ENCODE data around the gene CYTH1. TPM values are rescaled to one million over a fixed set of nuclear protein-coding genes. Genes with fewer than 3 reads are reported as not detected.

Gene CYTH1
- total RNA-seq, 2 experiments from 2014 or later, result 521 to 525 TPM

DNA sequence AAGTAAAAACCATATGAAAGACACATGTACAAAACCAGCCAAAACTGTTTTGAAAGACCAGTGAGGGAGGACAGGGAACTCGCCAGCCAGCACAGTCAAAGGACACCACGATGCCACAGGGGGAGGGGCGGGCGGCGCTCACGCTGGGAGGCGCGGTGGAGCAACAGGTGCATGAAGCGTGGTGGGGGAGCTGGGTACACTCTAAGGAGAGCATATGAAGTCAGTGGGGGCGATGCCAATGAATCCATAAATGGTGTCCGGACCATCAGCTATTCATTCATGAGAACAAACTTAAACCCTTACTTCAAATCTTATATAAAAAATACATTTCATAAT, 103.9 kb downstream of the CYTH1 start:
- Histone ChIP-seq H3K27ac (ENCODE audit: low read depth in 1 of 2, low read length in 2 of 2) (no peak overlapping the region), H3K4me1 (ENCODE audit: insufficient read depth, low read length) (peaks cover 4% of the 10 kb centered on the region), H3K9me3 (ENCODE audit: control insufficient read depth in 1 of 2, insufficient read depth in 1 of 2, low read length in 2 of 2) (no peaks in the 10 kb centered on the region), H3K27me3 (ENCODE audit: control insufficient read depth in 1 of 2, insufficient read depth in 2 of 2, low read length in 2 of 2) (no peaks in the 10 kb centered on the region), H3K4me3 (ENCODE audit: low read length) (no peak overlapping the region), H3K36me3 (ENCODE audit: insufficient read depth, low read length) (peaks cover 100% of the 10 kb centered on the region)
- Mint-ChIP-seq H3K27me3 (no peaks in the 10 kb centered on the region), H3K36me3 (ENCODE audit: low read depth) (peaks cover 100% of the 10 kb centered on the region), H3K4me3 (peak overlapping the region; percentile 3), H3K4me1 (ENCODE audit: low read depth) (peaks cover 9% of the 10 kb centered on the region), H3K9me3 (no peaks in the 10 kb centered on the region), H3K27ac (peak overlapping the region; percentile 40)
- DNase-seq (peak in 1 of 14 experiments; percentile 25), ATAC-seq (ENCODE audit: poor library complexity) (no peak)
- ChIA-PET CTCF (interaction anchor here (1.1 kb wide), 1 partner anchor 31 kb away, joined by 3 read pairs; no protein-coding TSS in a partner anchor), POLR2A (interaction anchor here (0.6 kb wide), 1 partner anchor 11 kb away, joined by 3 read pairs; no protein-coding TSS in a partner anchor)
- TF ChIP-seq, protein P1, sequence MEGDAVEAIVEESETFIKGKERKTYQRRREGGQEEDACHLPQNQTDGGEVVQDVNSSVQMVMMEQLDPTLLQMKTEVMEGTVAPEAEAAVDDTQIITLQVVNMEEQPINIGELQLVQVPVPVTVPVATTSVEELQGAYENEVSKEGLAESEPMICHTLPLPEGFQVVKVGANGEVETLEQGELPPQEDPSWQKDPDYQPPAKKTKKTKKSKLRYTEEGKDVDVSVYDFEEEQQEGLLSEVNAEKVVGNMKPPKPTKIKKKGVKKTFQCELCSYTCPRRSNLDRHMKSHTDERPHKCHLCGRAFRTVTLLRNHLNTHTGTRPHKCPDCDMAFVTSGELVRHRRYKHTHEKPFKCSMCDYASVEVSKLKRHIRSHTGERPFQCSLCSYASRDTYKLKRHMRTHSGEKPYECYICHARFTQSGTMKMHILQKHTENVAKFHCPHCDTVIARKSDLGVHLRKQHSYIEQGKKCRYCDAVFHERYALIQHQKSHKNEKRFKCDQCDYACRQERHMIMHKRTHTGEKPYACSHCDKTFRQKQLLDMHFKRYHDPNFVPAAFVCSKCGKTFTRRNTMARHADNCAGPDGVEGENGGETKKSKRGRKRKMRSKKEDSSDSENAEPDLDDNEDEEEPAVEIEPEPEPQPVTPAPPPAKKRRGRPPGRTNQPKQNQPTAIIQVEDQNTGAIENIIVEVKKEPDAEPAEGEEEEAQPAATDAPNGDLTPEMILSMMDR (IDR thresholded peaks at IDR 0.05), result no peak
- intact Hi-C loops (cut with DNase I, micrococcal nuclease), result no loop called here

DNA sequence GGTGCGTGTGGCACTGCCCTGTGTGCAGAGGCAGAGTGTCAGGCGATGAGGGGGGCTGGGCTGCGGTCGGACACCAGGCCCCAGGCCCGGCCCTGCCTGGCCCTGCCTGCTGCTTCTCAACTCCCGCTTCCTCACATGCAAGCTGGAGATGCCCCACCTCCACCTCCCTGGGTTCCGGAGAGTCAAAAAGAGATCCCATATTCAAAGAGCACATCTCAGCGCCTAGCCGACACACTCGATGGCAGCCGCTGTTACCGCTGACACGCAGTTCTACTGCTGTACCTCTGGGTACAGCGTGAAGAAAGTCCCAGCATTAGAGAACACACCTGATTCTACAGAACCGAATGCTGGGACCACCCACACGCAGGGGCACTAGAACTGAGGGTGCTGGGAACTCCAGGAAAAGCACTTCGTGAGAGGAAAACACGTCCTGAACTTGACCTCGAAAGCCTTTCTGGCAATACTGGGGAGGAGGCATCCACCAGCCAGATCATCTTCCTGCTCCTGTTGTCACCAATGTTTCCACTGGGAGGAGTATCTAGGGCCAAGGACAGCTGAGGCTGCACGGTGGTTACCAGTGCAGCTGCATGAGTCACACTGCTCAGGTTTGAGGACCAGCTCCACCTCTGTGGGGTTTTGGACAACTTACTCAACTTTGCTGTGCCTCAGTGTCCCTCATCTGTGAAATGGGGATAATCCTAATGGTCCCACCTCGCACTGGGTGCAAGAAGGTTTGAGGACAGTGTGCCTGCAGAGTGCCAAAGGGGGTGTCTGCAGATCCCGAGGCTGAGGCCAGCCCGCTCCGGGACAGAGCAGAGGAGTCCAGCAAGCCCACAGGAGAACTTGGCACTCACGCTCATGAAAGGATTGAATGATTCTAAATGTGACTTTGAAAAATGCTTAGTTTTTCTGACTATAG, 104.5 kb downstream of the CYTH1 start:
- no peak overlapping the region for H3K4me3 ChIP-seq (ENCODE audit: low read length)
- intact Hi-C loops (cut with DNase I, micrococcal nuclease), result no loop called here
- ChIA-PET POLR2A (interaction anchor here (2.0 kb wide), 1 partner anchor 12 kb away, joined by 7 read pairs; no protein-coding TSS in a partner anchor), CTCF (interaction anchor here (0.6 to 1.1 kb wide), 2 partner anchors 31 to 45 kb away, joined by 3 read pairs; no protein-coding TSS in a partner anchor)
- H3K27me3 ChIP-seq (ENCODE audit: control insufficient read depth in 1 of 2, insufficient read depth in 2 of 2, low read length in 2 of 2), result no peaks in the 10 kb centered on the region
- peak overlapping the region; percentile 40 for H3K27ac Mint-ChIP-seq
- no peaks in the 10 kb centered on the region for H3K9me3 Mint-ChIP-seq
- peaks cover 100% of the 10 kb centered on the region for H3K36me3 Mint-ChIP-seq (ENCODE audit: low read depth)
- peak in 1 of 14 experiments; percentile 32 for DNase-seq
- no peak overlapping the region for H3K27ac ChIP-seq (ENCODE audit: low read depth in 1 of 2, low read length in 2 of 2)
- TF ChIP-seq, protein P1 (IDR thresholded peaks at IDR 0.05), result no peak
- no peaks in the 10 kb centered on the region for H3K9me3 ChIP-seq (ENCODE audit: control insufficient read depth in 1 of 2, insufficient read depth in 1 of 2, low read length in 2 of 2)
- no peak for ATAC-seq (ENCODE audit: poor library complexity)
- H3K27me3 Mint-ChIP-seq, result no peaks in the 10 kb centered on the region
- H3K36me3 ChIP-seq (ENCODE audit: insufficient read depth, low read length), result peaks cover 100% of the 10 kb centered on the region
- peak overlapping the region; percentile 20 for H3K4me3 Mint-ChIP-seq
- H3K4me1 Mint-ChIP-seq (ENCODE audit: low read depth), result peaks cover 10% of the 10 kb centered on the region
- H3K4me1 ChIP-seq (ENCODE audit: insufficient read depth, low read length), result peaks cover 4% of the 10 kb centered on the region

DNA sequence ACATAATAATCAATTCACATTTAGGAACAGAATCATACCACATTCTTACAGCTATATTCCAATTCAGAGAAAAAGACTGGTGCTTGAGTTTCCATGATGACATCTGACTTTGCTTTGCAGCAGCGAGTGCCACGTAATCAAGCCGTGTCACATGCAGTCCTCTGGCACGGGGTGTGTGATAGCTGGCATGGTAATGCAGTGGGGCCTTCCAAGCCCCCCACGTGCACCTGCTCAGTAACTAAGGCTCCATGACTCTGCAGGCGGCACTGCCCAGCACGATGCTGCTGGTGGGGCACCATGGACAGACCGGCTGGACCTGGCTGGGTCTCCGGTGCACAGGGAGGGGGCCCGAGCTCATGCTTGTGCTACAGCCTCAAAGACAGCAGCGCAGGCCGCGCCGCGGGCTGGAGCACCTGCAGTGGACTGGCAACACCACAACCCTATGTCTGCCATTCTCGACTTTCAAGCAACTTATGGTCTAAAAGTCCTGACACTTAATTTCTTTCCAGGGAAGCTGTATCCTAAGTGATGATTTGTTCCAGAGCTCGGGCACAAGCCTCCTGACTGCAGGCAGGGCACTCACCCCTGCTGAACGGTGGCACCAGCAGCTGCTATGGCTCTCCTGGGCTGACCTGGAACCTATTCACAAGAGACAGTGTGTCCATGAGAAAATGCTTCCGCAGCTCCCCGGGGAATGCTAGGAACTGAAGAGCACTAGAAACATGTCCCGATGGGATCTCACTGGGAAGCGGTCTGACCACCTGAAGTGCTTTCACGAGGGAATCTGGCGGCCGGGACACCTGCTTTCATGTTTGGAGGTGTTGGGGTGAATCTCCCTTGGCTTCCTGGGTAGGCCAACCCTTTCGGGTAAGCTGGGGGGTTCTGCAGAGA, 105.4 kb downstream of the CYTH1 start:
- H3K9me3 Mint-ChIP-seq, result no peaks in the 10 kb centered on the region
- peak overlapping the region; percentile 73 for H3K27ac Mint-ChIP-seq
- Histone ChIP-seq H3K27ac (ENCODE audit: low read depth in 1 of 2, low read length in 2 of 2) (no peak overlapping the region), H3K36me3 (ENCODE audit: insufficient read depth, low read length) (peaks cover 94% of the 10 kb centered on the region), H3K4me1 (ENCODE audit: insufficient read depth, low read length) (no peaks in the 10 kb centered on the region), H3K4me3 (ENCODE audit: low read length) (no peak overlapping the region), H3K9me3 (ENCODE audit: control insufficient read depth in 1 of 2, insufficient read depth in 1 of 2, low read length in 2 of 2) (no peaks in the 10 kb centered on the region), H3K27me3 (ENCODE audit: control insufficient read depth in 1 of 2, insufficient read depth in 2 of 2, low read length in 2 of 2) (no peaks in the 10 kb centered on the region)
- H3K36me3 Mint-ChIP-seq (ENCODE audit: low read depth), result peaks cover 100% of the 10 kb centered on the region
- intact Hi-C loops (cut with DNase I, micrococcal nuclease), result no loop called here
- H3K4me1 Mint-ChIP-seq (ENCODE audit: low read depth), result peaks cover 13% of the 10 kb centered on the region
- TF ChIP-seq, protein P1 (IDR thresholded peaks at IDR 0.05), result no peak
- ATAC-seq (ENCODE audit: poor library complexity) (no peak), DNase-seq (peak in 1 of 14 experiments; percentile 26)
- ChIA-PET CTCF (no interaction called here), POLR2A (interaction anchor here (2.0 kb wide), 1 partner anchor 11 kb away, joined by 7 read pairs; no protein-coding TSS in a partner anchor)
- no peaks in the 10 kb centered on the region for H3K27me3 Mint-ChIP-seq
- no peak overlapping the region for H3K4me3 Mint-ChIP-seq

Measured in CD4-positive, alpha-beta T cell (primary cell).